ENCODE measurements around the gene ADAMTS18.

- TF ChIP-seq, protein P1, sequence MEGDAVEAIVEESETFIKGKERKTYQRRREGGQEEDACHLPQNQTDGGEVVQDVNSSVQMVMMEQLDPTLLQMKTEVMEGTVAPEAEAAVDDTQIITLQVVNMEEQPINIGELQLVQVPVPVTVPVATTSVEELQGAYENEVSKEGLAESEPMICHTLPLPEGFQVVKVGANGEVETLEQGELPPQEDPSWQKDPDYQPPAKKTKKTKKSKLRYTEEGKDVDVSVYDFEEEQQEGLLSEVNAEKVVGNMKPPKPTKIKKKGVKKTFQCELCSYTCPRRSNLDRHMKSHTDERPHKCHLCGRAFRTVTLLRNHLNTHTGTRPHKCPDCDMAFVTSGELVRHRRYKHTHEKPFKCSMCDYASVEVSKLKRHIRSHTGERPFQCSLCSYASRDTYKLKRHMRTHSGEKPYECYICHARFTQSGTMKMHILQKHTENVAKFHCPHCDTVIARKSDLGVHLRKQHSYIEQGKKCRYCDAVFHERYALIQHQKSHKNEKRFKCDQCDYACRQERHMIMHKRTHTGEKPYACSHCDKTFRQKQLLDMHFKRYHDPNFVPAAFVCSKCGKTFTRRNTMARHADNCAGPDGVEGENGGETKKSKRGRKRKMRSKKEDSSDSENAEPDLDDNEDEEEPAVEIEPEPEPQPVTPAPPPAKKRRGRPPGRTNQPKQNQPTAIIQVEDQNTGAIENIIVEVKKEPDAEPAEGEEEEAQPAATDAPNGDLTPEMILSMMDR (conservative IDR thresholded peaks at IDR 0.05; ENCODE audit: low read depth, low read length) = no peak
- TF ChIP-seq EZH2 (IDR thresholded peaks at IDR 0.05; ENCODE audit: borderline replicate concordance, low read depth, low read length, poor library complexity, severe bottlenecking) = no peak
Measured at GRCh38 chr16:77330332-77331042, 104.3 kb downstream of the ADAMTS18 start.

Data from A673 (cell line).